Measurements from ENCODE around the gene EVC2.
A peak's percentile ranks its signal among the peaks of the same experiment; 100 is the strongest.

EVC2 gene

GRCh38 chr4:5708449-5709206, at the start of gene EVC2:
Gene EVC2, minus strand, starts transcription at chr4:5708559. Its CDS starts 46 bp downstream, at chr4:5708513.
- DNase-seq = peak; percentile 41

GRCh38 chr4:5757954-5758353, 49.6 kb upstream of the EVC2 start:
- DNase-seq = no peak

- no peak for DNase-seq
Measured at GRCh38 chr4:5757536-5757935, 49.2 kb upstream of the EVC2 start.

- DNase-seq = no peak
Measured at GRCh38 chr4:5757091-5757490, 48.7 kb upstream of the EVC2 start.

GRCh38 chr4:5756271-5756670, 47.9 kb upstream of the EVC2 start:
- no peak for DNase-seq

- no peak for DNase-seq
Measured at GRCh38 chr4:5755679-5756078, 47.3 kb upstream of the EVC2 start.

- DNase-seq = no peak
Measured at GRCh38 chr4:5755161-5755560, 46.8 kb upstream of the EVC2 start.

- DNase-seq = no peak
Measured at GRCh38 chr4:5754529-5754881, 46.1 kb upstream of the EVC2 start.

- peak; percentile 93 for DNase-seq
Measured at GRCh38 chr4:5753766-5754528, 45.6 kb upstream of the EVC2 start.

GRCh38 chr4:5753366-5753765, 45.0 kb upstream of the EVC2 start:
- no peak for DNase-seq

- peak; percentile 79 for DNase-seq
Measured at GRCh38 chr4:5752376-5753184, 44.2 kb upstream of the EVC2 start.

GRCh38 chr4:5751666-5752375, 43.5 kb upstream of the EVC2 start:
- DNase-seq = no peak

- peak; percentile 92 for DNase-seq
Measured at GRCh38 chr4:5750946-5751665, 42.7 kb upstream of the EVC2 start.

- peak; percentile 80 for DNase-seq
Measured at GRCh38 chr4:5750052-5750945, 41.9 kb upstream of the EVC2 start.

- no peak for DNase-seq
Measured at GRCh38 chr4:5749568-5749967, 41.2 kb upstream of the EVC2 start.

GRCh38 chr4:5747738-5748375, 39.5 kb upstream of the EVC2 start:
- peak; percentile 93 for DNase-seq

- peak; percentile 58 for DNase-seq
Measured at GRCh38 chr4:5746829-5747737, 38.7 kb upstream of the EVC2 start.

GRCh38 chr4:5746250-5746649, 37.9 kb upstream of the EVC2 start:
- no peak for DNase-seq

GRCh38 chr4:5742968-5743367, 34.6 kb upstream of the EVC2 start:
- DNase-seq = no peak
